IPS-18a (cell line): Measurements from ENCODE around the gene MICAL3.

Source experiments
- H3K27ac ChIP-seq: one replicate; pipeline ENCODE4 v1.5.1; 2013; ENCODE audit warnings: low read length
- H3K27me3 ChIP-seq: one replicate; pipeline ENCODE4 v1.6.1; 2013; ENCODE audit warnings: mild to moderate bottlenecking, low read length; ENCODE audit not compliant: control insufficient read depth, insufficient read depth
- H3K36me3 ChIP-seq: one replicate; pipeline ENCODE4 v1.6.1; 2013; ENCODE audit warnings: low read depth, low read length; ENCODE audit not compliant: control insufficient read depth
- H3K4me1 ChIP-seq: one replicate; pipeline ENCODE4 v1.6.1; 2013; ENCODE audit warnings: low read depth, low read length; ENCODE audit not compliant: control insufficient read depth
- H3K4me3 ChIP-seq: one replicate; pipeline ENCODE4 v1.5.1; 2013; ENCODE audit warnings: low read length
- H3K9ac ChIP-seq: one replicate; pipeline ENCODE4 v1.6.1; 2013; ENCODE audit warnings: mild to moderate bottlenecking, low read length, moderate library complexity
- H3K9me3 ChIP-seq: one replicate; pipeline ENCODE4 v1.6.1; 2013; ENCODE audit warnings: low read depth, low read length; ENCODE audit not compliant: control insufficient read depth

The MICAL3 gene

GRCh38 chr22:17954860-17955587 is 69.3 kb downstream of the MICAL3 start:
- Histone ChIP-seq H3K4me1 (no peaks in the 10 kb centered on the region), H3K36me3 (no peaks in the 10 kb centered on the region), H3K9me3 (no peaks in the 10 kb centered on the region), H3K4me3 (no peak overlapping the region), H3K27me3 (no peaks in the 10 kb centered on the region), H3K27ac (no peak overlapping the region), H3K9ac (no peak overlapping the region)

DNA sequence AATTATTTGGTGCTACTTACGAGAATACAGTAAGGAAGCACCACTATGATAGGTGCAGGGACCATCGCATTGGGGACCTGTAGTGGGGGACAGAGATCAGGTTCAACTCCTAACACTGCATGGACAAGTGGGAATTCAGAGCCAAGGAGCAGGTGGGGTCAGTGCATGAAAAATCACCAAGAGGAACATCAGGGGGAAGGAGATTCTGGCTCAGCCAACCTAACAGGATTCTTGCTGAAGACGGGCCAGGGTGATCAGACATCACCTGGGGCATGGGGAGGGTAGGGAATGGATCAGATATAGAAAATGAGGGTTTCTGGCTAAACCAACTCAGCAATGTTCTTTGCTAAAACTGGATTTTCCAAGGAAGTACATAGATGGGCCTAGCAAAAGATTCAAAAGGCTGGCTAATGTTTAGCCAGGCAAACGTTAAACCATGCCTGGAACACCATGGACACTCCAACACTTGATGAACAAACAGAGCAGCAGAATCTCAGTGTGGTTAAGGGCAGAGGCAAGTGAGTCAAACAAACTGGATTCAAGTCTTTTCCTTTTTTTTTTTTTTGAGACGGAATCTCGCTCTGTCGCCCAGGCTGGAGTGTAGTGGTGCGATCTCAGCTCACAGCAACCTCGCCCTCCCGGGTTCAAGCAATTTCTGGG is 70.0 kb downstream of the MICAL3 start:
- Histone ChIP-seq H3K4me1 (no peaks in the 10 kb centered on the region), H3K9ac (no peak overlapping the region), H3K27ac (no peak overlapping the region), H3K9me3 (no peaks in the 10 kb centered on the region), H3K27me3 (no peaks in the 10 kb centered on the region), H3K36me3 (no peaks in the 10 kb centered on the region), H3K4me3 (no peak overlapping the region)

GRCh38 chr22:17953147-17953546 is 71.2 kb downstream of the MICAL3 start:
- Histone ChIP-seq H3K36me3 (no peaks in the 10 kb centered on the region), H3K9me3 (no peaks in the 10 kb centered on the region), H3K4me3 (no peak overlapping the region), H3K4me1 (no peaks in the 10 kb centered on the region), H3K9ac (no peak overlapping the region), H3K27me3 (no peaks in the 10 kb centered on the region), H3K27ac (no peak overlapping the region)

DNA sequence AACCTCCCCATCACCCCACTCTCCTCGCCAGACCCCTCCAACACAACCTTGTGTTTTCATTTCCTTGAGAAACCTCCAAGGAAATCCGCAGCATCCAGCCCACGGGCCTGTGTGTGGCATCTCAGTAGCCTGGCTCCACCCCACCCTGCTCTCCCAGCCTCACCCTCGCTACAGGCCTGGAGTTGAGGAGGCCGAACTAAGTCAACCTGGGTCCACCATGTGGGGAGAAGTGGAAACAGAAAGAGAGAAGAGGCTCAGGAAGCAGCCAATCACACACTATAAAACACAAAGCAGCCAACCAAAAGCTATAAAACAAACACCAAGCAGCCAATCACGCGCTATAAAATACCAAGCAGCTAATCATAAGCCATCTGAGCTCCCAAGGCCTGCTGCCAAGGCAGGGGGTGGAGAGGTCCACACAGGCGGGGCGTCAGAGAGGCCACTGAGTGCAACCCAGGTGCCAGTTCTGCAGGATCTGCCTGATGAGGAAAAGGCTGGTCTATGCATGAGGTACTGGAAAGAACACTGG is 72.0 kb downstream of the MICAL3 start:
- Histone ChIP-seq H3K9me3 (no peaks in the 10 kb centered on the region), H3K27me3 (no peaks in the 10 kb centered on the region), H3K27ac (no peak overlapping the region), H3K9ac (no peak overlapping the region), H3K4me1 (no peaks in the 10 kb centered on the region), H3K4me3 (no peak overlapping the region), H3K36me3 (no peaks in the 10 kb centered on the region)

DNA sequence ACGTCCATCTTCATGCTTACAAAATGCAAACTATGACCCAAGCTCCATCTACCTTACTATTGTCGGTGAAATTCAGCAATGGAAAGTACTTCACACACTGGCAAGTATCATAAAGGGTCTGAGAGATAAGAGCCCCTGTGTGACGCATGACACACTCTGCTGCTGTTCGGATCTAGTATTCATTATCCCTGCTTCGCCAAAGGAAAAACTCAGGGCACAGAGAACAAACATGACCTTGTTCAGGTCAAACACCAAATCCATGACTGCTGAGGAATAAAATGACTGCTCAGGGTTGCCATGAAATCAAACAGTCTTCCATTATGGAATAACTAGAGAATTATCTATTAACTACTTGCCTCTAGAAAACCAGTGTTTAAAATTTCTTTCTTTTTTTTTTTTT is 73.0 kb downstream of the MICAL3 start:
- no peaks in the 10 kb centered on the region for H3K36me3 ChIP-seq
- no peaks in the 10 kb centered on the region for H3K9me3 ChIP-seq
- no peak overlapping the region for H3K4me3 ChIP-seq
- H3K27me3 ChIP-seq: no peaks in the 10 kb centered on the region
- peaks cover 5% of the 10 kb centered on the region for H3K4me1 ChIP-seq
- H3K27ac ChIP-seq: no peak overlapping the region
- H3K9ac ChIP-seq: no peak overlapping the region

DNA sequence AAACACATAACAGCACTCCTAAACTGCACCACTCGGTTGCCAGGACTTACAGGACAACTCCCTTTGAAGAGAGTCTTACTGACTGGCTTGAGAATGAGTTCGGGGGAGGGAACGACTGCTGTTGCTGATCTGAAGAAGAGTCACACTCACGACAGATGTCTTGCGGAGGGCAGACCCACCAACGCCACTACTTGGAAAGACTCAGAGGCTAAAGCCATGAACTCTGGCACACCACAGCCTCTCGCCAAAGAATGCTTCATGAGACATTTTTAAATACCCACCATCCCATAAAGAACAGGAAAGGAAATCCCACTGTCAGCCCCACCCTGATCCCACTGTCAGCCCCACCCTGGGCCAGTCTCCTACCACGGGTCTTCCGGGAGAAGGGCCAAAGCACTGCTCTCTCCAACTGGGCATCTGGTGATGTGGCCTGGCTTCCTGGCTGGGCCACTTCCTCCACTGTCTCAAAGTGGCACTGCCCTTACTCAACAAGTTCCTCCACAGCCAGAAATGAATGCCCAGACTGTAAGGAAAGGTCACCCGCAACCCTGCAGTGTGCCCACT is 73.6 kb downstream of the MICAL3 start:
- Histone ChIP-seq H3K9ac (no peak overlapping the region), H3K27ac (no peak overlapping the region), H3K4me1 (peaks cover 11% of the 10 kb centered on the region), H3K4me3 (no peak overlapping the region), H3K9me3 (no peaks in the 10 kb centered on the region), H3K27me3 (no peaks in the 10 kb centered on the region), H3K36me3 (no peaks in the 10 kb centered on the region)

DNA sequence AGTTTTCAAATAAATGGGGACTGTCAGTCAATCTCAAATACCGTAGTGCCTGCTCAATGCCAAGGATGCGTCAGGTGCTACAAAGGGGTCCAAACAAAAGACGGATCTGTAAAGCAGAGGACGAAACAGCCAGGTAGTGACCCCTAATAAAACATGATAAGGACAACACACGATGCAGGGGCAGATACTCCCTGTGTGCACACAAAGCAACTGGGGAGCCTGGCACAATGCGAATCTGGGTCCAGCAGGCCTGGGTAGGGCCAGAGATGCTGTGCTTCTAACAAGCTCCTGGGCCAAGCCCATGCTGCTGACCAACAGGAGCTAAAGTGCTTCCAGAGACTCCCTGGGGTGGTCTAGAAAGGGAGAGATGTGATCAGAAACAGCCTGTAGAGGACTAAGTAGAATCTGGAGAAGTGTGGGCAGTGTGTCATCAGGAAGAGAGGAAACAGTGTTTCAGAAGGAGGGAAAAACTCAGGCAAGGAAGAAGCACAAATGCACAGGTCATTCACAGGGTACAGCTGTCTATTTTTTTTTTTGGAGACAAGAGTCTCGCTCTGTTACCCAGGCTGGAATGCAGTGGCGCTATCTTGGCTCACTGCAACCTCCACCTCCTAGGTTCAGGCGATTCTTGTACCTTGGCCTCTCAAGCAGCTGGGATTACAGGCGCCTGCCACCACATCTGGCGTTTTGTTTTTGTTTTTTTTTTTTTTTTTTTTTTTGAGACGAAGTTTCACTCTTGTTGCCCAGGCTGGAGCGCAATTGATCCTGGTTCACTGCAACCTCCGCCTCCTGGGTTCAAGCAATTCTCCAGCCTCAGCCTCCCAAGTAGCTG is 74.5 kb downstream of the MICAL3 start:
- peaks cover 17% of the 10 kb centered on the region for H3K4me1 ChIP-seq
- no peak overlapping the region for H3K4me3 ChIP-seq
- no peaks in the 10 kb centered on the region for H3K9me3 ChIP-seq
- H3K9ac ChIP-seq: no peak overlapping the region
- H3K27me3 ChIP-seq: no peaks in the 10 kb centered on the region
- no peak overlapping the region for H3K27ac ChIP-seq
- no peaks in the 10 kb centered on the region for H3K36me3 ChIP-seq

GRCh38 chr22:17948101-17948500 is 76.3 kb downstream of the MICAL3 start:
- no peaks in the 10 kb centered on the region for H3K36me3 ChIP-seq
- no peaks in the 10 kb centered on the region for H3K27me3 ChIP-seq
- no peak overlapping the region for H3K9ac ChIP-seq
- peaks cover 29% of the 10 kb centered on the region for H3K4me1 ChIP-seq
- no peaks in the 10 kb centered on the region for H3K9me3 ChIP-seq
- H3K4me3 ChIP-seq: no peak overlapping the region
- H3K27ac ChIP-seq: no peak overlapping the region

- H3K4me3 ChIP-seq: no peak overlapping the region
- H3K4me1 ChIP-seq: peaks cover 33% of the 10 kb centered on the region
- H3K27me3 ChIP-seq: no peaks in the 10 kb centered on the region
- no peak overlapping the region for H3K27ac ChIP-seq
- no peaks in the 10 kb centered on the region for H3K36me3 ChIP-seq
- H3K9ac ChIP-seq: no peak overlapping the region
- no peaks in the 10 kb centered on the region for H3K9me3 ChIP-seq
Observed at GRCh38 chr22:17946662-17947367, 77.5 kb downstream of the MICAL3 start.

GRCh38 chr22:17945888-17946648 is 78.3 kb downstream of the MICAL3 start:
- Histone ChIP-seq H3K27ac (no peak overlapping the region), H3K36me3 (no peaks in the 10 kb centered on the region), H3K27me3 (no peaks in the 10 kb centered on the region), H3K4me1 (peaks cover 33% of the 10 kb centered on the region), H3K9me3 (no peaks in the 10 kb centered on the region), H3K9ac (no peak overlapping the region), H3K4me3 (no peak overlapping the region)
